Transverse colon (tissue), 4 donors: ENCODE measurements around the gene TNRC6B.

Experiments used
- CTCF ChIP-seq, 5 experiments: fragments of 200-600 bp in 3 of 5; fragments of 450-650 bp in 2 of 5; sonication (generic) in 3 of 5; IDR thresholded peaks; 1 replicate in 2 of 5; 2 replicates in 3 of 5; pipeline ENCODE4 v1.5.1; 2016 to 2017; ENCODE audit warnings: antibody characterized with exemption in 5 of 5, inconsistent platforms in 3 of 5, mild to moderate bottlenecking in 2 of 5, moderate library complexity in 1 of 5
- EP300 ChIP-seq: sonication (generic); formaldehyde crosslinking; IDR thresholded peaks from one replicate; pipeline ENCODE4 v1.6.1; 2017; ENCODE audit warnings: antibody characterized with exemption, low read depth
- POLR2A ChIP-seq: fragments of 450-650 bp; IDR thresholded peaks from one replicate; pipeline ENCODE4 v1.6.1; 2016; ENCODE audit warnings: antibody characterized with exemption, mild to moderate bottlenecking, moderate library complexity
- POLR2AphosphoS5 ChIP-seq, 3 donors: sonication (generic); formaldehyde crosslinking; IDR thresholded peaks; one replicate each; pipeline ENCODE4 v1.6.1; 2016; ENCODE audit warnings: antibody characterized with exemption in 3 of 3

- TF ChIP-seq POLR2A (no peak), CTCF (IDR thresholded peaks at IDR 0.05) (no peak), EP300 (no peak), POLR2AphosphoS5 (IDR thresholded peaks at IDR 0.05) (no peak)
These were observed 134.3 kb downstream of the TNRC6B start for GRCh38 chr22:40312050-40312449.
